K562 (cell line): ENCODE measurements around the gene CSMD2.

Experiments
- ATF3 ChIP-seq, 2 experiments: fragments of 450-650 bp in 1 of 2; sonication (generic) in 1 of 2; formaldehyde crosslinking in 1 of 2; IDR thresholded peaks in 1 of 2; conservative IDR thresholded peaks in 1 of 2; 2 replicates each; pipeline versions ENCODE4 v1.6.1 to v1.8.1; 2016 to 2023; ENCODE audit warnings: mild to moderate bottlenecking in 2 of 2, moderate library complexity in 2 of 2, inconsistent platforms in 1 of 2, missing genetic modification reagents in 1 of 2
- GTF3C2 ChIP-seq: IDR thresholded peaks from 3 replicates; pipeline ENCODE4 v1.6.1; 2011; ENCODE audit warnings: borderline replicate concordance, mild to moderate bottlenecking, moderate library complexity; ENCODE audit not compliant: insufficient read length; ENCODE audit errors: extremely low read depth
- KLF16 ChIP-seq: IDR thresholded peaks from 2 replicates; pipeline ENCODE4 v1.6.1; 2016; ENCODE audit warnings: antibody characterized with exemption
- MEF2A ChIP-seq: IDR thresholded peaks from 2 replicates; pipeline ENCODE4 v1.6.1; 2011; ENCODE audit warnings: low read depth, mild to moderate bottlenecking, low read length, moderate library complexity; ENCODE audit not compliant: control insufficient read depth
- POLR2A ChIP-seq: fragments of 450-650 bp; conservative IDR thresholded peaks from 2 replicates; pipeline ENCODE4 v1.6.1; 2016
- RFX5 ChIP-seq: IDR thresholded peaks from 2 replicates; pipeline ENCODE4 v1.6.1; 2011; ENCODE audit warnings: low read depth, mild to moderate bottlenecking, improper control_type of control experiment, low read length
- ZNF512 ChIP-seq: IDR thresholded peaks from 2 replicates; pipeline ENCODE4 v1.6.1; 2016; ENCODE audit warnings: missing genetic modification characterization, missing compliant biosample characterization
- ZNF785 ChIP-seq: fragments of 250-450 bp; sonication (Bioruptor Pico); IDR thresholded peaks from 2 replicates; pipeline ENCODE4 v1.4.0; 2020; ENCODE audit warnings: mild to moderate bottlenecking

- no peak for TF ChIP-seq MEF2A
- TF ChIP-seq ZNF785 (CRISPR knock-in tag), result no peak
- no peak for TF ChIP-seq POLR2A
- TF ChIP-seq KLF16, result no peak
- TF ChIP-seq ZNF512, result no peak
- TF ChIP-seq RFX5, result no peak
- no peak for TF ChIP-seq ATF3 (IDR thresholded peaks at IDR 0.05)
- TF ChIP-seq ATF3 (CRISPR knock-in tag; conservative IDR thresholded peaks at IDR 0.05), result no peak
- no peak for TF ChIP-seq GTF3C2
These were observed 423.3 kb downstream of the CSMD2 start for GRCh38 chr1:33741749-33742148.
